GM13976 (cell line): Measurements from ENCODE around the gene MYO9B.
A peak's percentile ranks its signal among the peaks of the same experiment; 100 is the strongest.

ENCODE experiments used
- DNase-seq: peaks from one replicate; pipeline ENCODE4 v3.0.0; 2012; ENCODE audit warnings: low spot score
- CTCF ChIP-seq: IDR thresholded peaks from 2 replicates; pipeline ENCODE4 v1.5.1; 2012; ENCODE audit warnings: borderline replicate concordance, mild to moderate bottlenecking; ENCODE audit not compliant: insufficient read depth; ENCODE audit errors: extremely low read depth, missing control alignments, control extremely low read depth
- in situ Hi-C: fragments of 300-500 bp; cut with MboI; formaldehyde crosslinking; loops from one replicate; pipeline ENCODE4 v1.12.0; 2022; ENCODE audit warnings: low sequenced_read_pairs, mixed read lengths, inconsistent platforms; ENCODE audit not compliant: unreplicated experiment

Gene MYO9B

GRCh38 chr19:17127671-17128070 lies 52.1 kb downstream of the MYO9B start:
- in situ Hi-C loops, result no loop called here
- TF ChIP-seq CTCF, result no peak

GRCh38 chr19:17128403-17128802 lies 52.8 kb downstream of the MYO9B start:
- TF ChIP-seq CTCF, result no peak
- DNase-seq, result no peak
- in situ Hi-C loops, result no loop called here

More at GRCh38 chr19:17127671-17128070, 52.1 kb downstream of the MYO9B start:
- no peak for DNase-seq

GRCh38 chr19:17128820-17129219 lies 53.2 kb downstream of the MYO9B start:
- no peak for TF ChIP-seq CTCF
- DNase-seq, result no peak
- in situ Hi-C loops, result no loop called here

- DNase-seq, result no peak
- in situ Hi-C loops, result no loop called here
- no peak for TF ChIP-seq CTCF
Observed at GRCh38 chr19:17129377-17129776, 53.8 kb downstream of the MYO9B start.

GRCh38 chr19:17135001-17135853 lies 59.6 kb downstream of the MYO9B start:
- peak; percentile 79 for DNase-seq
- peak; percentile 21 for TF ChIP-seq CTCF
- in situ Hi-C loops, result no loop called here

GRCh38 chr19:17136021-17136420 lies 60.4 kb downstream of the MYO9B start:
- in situ Hi-C loops, result no loop called here
- TF ChIP-seq CTCF, result no peak
- no peak for DNase-seq

- TF ChIP-seq CTCF, result no peak
- no peak for DNase-seq
- in situ Hi-C loops, result no loop called here
Observed at GRCh38 chr19:17136617-17137016, 61.0 kb downstream of the MYO9B start.
